Cardiac fibroblast (primary cell): Measurements from ENCODE around the gene ZFYVE28.

ENCODE experiments used
- DNase-seq, 2 donors: peaks; one replicate each; pipeline versions ENCODE4 v3.0.0 to v3.0.0-alpha.2; 2010; ENCODE audit warnings: low read depth in 2 of 2
- H3K4me3 ChIP-seq, 2 donors: replicated peaks in 1 of 2; 1 replicate in 1 of 2; 2 replicates in 1 of 2; pipeline ENCODE4 v1.5.1; 2011; ENCODE audit warnings: low read depth in 2 of 2, low read length in 2 of 2, mild to moderate bottlenecking in 2 of 2, moderate library complexity in 1 of 2
- TF ChIP-seq, protein P1 (sequence below): IDR thresholded peaks from one replicate; pipeline ENCODE4 v1.5.1; 2011; ENCODE audit warnings: low read depth, mild to moderate bottlenecking, low read length, inconsistent platforms

Gene ZFYVE28

DNA sequence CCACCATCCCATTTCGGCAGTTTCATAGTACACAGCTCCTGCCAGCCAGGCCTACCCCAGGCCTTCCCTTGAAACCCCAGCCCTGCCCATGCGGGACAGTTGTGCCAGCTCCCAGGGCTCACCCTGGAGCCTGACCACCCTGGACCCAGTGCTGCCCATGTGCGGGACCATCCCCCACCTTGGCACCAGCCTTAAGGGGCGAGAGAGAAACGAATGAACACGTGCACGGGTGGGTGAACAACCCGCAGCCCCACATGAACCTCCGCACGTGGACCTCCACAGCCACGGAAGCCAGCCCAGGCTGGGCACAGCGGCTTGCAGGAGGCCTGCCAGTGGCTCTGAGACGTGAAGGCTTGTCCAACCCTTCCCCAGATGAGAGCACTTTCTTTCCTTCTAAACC, 80.5 kb downstream of the ZFYVE28 start:
- H3K4me3 ChIP-seq, result no peak overlapping the region
- TF ChIP-seq, protein P1, sequence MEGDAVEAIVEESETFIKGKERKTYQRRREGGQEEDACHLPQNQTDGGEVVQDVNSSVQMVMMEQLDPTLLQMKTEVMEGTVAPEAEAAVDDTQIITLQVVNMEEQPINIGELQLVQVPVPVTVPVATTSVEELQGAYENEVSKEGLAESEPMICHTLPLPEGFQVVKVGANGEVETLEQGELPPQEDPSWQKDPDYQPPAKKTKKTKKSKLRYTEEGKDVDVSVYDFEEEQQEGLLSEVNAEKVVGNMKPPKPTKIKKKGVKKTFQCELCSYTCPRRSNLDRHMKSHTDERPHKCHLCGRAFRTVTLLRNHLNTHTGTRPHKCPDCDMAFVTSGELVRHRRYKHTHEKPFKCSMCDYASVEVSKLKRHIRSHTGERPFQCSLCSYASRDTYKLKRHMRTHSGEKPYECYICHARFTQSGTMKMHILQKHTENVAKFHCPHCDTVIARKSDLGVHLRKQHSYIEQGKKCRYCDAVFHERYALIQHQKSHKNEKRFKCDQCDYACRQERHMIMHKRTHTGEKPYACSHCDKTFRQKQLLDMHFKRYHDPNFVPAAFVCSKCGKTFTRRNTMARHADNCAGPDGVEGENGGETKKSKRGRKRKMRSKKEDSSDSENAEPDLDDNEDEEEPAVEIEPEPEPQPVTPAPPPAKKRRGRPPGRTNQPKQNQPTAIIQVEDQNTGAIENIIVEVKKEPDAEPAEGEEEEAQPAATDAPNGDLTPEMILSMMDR, result no peak
- no peak for DNase-seq

DNA sequence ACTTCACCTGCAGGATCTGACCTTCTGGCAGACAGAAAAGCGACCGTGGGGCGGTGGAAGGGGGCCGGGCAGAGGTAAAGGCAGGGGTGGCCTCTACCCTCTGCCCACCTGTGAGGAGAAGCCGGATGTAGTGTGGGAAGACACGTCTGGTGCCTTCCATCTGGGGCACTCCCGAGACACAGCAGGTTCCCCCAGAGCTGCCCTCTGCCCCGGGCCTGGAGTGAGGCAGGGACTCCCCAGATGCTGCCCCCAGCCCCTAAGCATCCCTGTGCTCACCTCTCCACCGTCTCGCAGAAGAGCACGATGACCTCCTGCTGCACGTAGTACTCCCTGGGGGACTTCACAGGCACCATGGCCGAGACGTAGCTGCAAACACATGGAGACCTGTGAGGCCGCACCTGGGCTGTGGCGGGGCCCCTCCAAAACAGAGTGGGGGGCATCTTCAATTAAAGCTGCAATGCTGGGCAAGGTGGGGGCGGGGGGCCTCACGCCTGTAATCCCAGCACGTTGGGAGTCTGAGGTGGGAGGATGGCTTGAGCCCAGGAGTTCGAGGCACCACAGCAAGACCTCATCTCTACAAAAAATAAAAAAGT, 81.2 kb downstream of the ZFYVE28 start:
- no peak overlapping the region for H3K4me3 ChIP-seq
- DNase-seq, result no peak
- TF ChIP-seq, protein P1, result no peak

DNA sequence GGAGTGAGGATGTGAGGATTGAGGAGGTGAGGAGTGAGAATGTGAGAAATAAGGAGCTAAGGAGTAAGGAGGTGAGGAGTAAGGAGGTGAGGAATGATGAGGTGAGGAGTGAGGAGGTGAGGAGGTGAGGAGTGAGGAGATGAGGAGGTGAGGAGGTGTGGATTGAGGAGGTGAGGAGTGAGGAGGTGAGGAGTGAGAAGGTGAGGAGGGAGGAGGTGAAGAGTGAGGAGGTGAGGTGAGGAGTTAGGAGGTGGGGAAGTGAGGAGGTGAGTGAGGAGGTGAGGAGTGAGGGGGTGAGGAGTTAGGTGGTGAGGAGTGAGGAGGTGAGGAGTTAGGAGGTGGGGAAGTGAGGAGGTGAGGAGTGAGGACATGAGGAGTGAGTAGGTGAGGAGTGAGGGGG, 81.8 kb downstream of the ZFYVE28 start:
- no peak overlapping the region for H3K4me3 ChIP-seq
- no peak for DNase-seq
- TF ChIP-seq, protein P1, result no peak

DNA sequence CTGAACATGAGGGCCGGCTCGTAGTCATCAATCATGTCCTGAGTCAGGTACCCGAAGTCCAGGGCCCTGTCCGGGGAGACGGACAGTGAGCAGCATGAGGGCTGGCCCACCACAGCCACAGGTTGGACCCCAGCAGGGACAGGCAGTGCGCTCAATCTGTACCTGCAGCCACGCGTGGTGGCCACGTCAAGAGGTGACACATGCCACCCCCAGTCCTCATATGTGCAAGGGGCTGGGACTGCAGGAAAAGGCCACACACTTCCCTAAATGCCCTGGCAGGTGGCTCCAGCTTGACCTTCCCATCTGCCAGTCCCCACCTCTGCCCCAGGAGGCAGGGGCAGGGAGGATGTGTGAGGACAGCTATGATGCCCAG, 82.7 kb downstream of the ZFYVE28 start:
- DNase-seq, result no peak
- TF ChIP-seq, protein P1, result no peak
- no peak overlapping the region for H3K4me3 ChIP-seq

DNA sequence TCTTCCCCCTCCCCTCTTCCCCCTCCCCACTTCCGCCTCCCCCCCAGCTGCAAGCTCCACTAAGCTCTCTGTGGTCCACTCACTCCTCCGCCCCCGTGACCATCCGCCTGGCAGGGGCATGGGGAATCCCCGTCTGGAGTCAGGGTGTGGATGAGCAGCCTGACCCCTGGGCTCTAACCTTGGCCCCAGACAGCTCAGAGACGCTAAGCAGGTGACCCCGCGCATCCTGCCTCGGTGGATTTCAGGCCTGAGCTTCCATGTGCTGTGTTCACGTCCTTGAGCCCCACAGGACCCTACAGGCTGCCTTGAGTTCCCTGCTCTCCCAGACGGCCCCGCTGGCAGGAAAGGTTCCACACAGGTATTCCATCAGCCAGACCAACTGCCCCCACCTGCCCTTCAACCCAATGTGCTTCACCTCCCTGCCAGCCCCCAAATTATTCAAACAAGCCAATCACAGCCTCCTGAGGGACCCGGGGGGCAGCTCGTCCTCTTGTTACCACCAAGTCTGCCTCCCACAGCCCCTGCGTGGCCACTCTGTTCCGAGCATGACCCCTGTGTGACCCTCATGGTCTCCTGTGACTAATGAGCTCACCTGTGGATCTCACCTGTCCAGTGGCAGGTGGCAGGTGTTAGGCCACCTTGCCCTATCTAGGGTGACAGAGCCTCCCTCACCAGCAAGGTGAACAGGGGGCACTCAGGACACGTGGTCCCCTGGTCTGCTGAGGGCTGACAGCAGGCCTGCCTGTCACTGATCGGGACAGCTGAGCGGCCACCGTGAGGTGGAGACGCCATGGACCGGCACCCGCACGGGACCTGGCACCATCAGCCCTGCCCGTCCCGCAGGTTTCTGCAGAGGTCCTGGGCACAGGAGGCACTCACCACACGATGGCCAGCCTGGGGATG, 83.4 kb downstream of the ZFYVE28 start:
- DNase-seq, result no peak
- TF ChIP-seq, protein P1, result no peak
- no peak overlapping the region for H3K4me3 ChIP-seq

DNA sequence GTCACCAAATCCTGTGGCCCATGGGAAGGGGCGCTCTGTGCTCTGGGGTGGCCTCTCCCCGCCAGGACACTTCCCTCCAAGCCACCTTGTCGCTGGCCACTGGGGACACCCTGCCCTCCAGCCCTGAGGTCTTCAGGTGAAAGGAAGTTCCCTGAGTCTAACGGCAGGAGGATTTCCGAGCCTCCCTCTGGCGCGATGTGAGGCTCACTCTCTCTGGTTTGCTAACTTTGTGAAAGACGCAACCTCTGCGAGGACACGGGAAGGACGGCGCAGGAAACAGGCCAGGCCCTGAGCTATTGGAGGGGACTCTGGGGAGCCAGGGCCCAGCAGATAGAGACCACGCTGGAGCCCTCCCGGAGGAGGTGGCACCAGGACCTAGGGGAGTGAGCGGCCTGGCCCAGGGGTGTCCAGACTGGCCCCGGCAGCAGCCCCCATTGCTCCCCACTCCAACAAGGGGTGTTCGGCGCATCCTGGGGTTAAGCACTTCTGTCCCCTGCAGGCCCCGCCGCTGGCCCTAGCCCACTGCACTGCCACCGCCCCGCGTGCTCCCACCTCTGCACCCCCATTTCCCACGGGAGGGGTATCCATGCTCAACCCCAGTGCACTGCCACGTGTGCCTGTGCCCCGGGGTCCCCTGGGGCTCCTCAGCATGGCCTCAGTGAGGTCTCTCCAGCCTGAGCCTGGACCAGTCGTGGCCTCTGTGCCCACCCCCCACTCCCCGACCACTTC, 84.4 kb downstream of the ZFYVE28 start:
- H3K4me3 ChIP-seq, result no peak overlapping the region
- TF ChIP-seq, protein P1, result no peak
- DNase-seq, result no peak
